ENCODE measurements around the gene CSH1.
"Not testable (repeated sequence)": the region's sequence is repeated elsewhere in the genome, so short reads cannot be mapped to it uniquely, and the experiment has no call there.

Gene CSH1

GRCh38 chr17:63907161-63907778 is 10.9 kb upstream of the CSH1 start:
- not testable (repeated sequence) for DNase-seq (ENCODE audit: extremely low read depth, low read depth)
- peak; percentile 17 for TF ChIP-seq CTCF (IDR thresholded peaks at IDR 0.05; ENCODE audit: low read depth, low read length)

GRCh38 chr17:63904796-63905195 is 8.4 kb upstream of the CSH1 start:
- DNase-seq (ENCODE audit: extremely low read depth, low read depth), result not testable (repeated sequence)

GRCh38 chr17:63903787-63904201 is 7.4 kb upstream of the CSH1 start:
- peak; percentile 22 for TF ChIP-seq CTCF (IDR thresholded peaks at IDR 0.05; ENCODE audit: low read depth, low read length)
- not testable (repeated sequence) for DNase-seq (ENCODE audit: extremely low read depth, low read depth)

- DNase-seq (ENCODE audit: extremely low read depth, low read depth), result not testable (repeated sequence)
Measured at GRCh38 chr17:63901971-63902370, 5.6 kb upstream of the CSH1 start.

GRCh38 chr17:63898899-63899798 is 2.8 kb upstream of the CSH1 start:
- not testable (repeated sequence) for DNase-seq (ENCODE audit: extremely low read depth, low read depth)

GRCh38 chr17:63894821-63895220 is 1.6 kb downstream of the CSH1 start:
- DNase-seq (ENCODE audit: extremely low read depth, low read depth), result not testable (repeated sequence)

GRCh38 chr17:63894021-63894420 is 2.4 kb downstream of the CSH1 start:
- not testable (repeated sequence) for DNase-seq (ENCODE audit: extremely low read depth, low read depth)

- not testable (repeated sequence) for DNase-seq (ENCODE audit: extremely low read depth, low read depth)
Measured at GRCh38 chr17:63892316-63893037, 3.9 kb downstream of the CSH1 start.

GRCh38 chr17:63889026-63889848 is 7.1 kb downstream of the CSH1 start:
- peak; percentile 38 for TF ChIP-seq CTCF (IDR thresholded peaks at IDR 0.05; ENCODE audit: low read depth, low read length)
- DNase-seq (ENCODE audit: extremely low read depth, low read depth), result not testable (repeated sequence)

GRCh38 chr17:63885119-63885518 is 11.3 kb downstream of the CSH1 start:
- not testable (repeated sequence) for DNase-seq (ENCODE audit: extremely low read depth, low read depth)

- not testable (repeated sequence) for DNase-seq (ENCODE audit: extremely low read depth, low read depth)
Measured at GRCh38 chr17:63882626-63883126, 13.7 kb downstream of the CSH1 start.

Measured in AG09319 (cell line).